Neural cell (in vitro differentiated cells): Measurements from ENCODE around the gene PRELP.

ENCODE experiments used
- CTCF ChIP-seq: fragments of 450-650 bp; IDR thresholded peaks from 2 replicates; pipeline ENCODE4 v1.5.1; 2014; ENCODE audit warnings: antibody characterized with exemption, mild to moderate bottlenecking, moderate library complexity; ENCODE audit not compliant: poor library complexity, severe bottlenecking
- EP300 ChIP-seq: fragments of 450-650 bp; conservative IDR thresholded peaks from 2 replicates; pipeline ENCODE4 v1.6.1; 2014; ENCODE audit warnings: antibody characterized with exemption, mild to moderate bottlenecking, moderate library complexity; ENCODE audit not compliant: poor library complexity, severe bottlenecking
- EZH2 ChIP-seq: fragments of 200-600, 300-800 bp; shearing (Covaris generic), sonication (generic); IDR thresholded peaks from 2 replicates; pipeline ENCODE4 v1.6.1; 2014; ENCODE audit warnings: antibody characterized with exemption, low read length, borderline replicate concordance, mild to moderate bottlenecking; ENCODE audit not compliant: insufficient read depth, poor library complexity, severe bottlenecking
- MXI1 ChIP-seq: fragments of 450-650 bp; conservative IDR thresholded peaks from 2 replicates; pipeline ENCODE4 v1.6.1; 2014; ENCODE audit warnings: antibody characterized with exemption, mild to moderate bottlenecking; ENCODE audit not compliant: poor library complexity, severe bottlenecking
- POLR2AphosphoS5 ChIP-seq: IDR thresholded peaks from 2 replicates; pipeline ENCODE4 v1.6.1; 2012
- RAD21 ChIP-seq: fragments of 450-650 bp; conservative IDR thresholded peaks from 2 replicates; pipeline ENCODE4 v1.6.1; 2014; ENCODE audit warnings: antibody characterized with exemption, mild to moderate bottlenecking, moderate library complexity
- SMC3 ChIP-seq: fragments of 450-650 bp; conservative IDR thresholded peaks from 2 replicates; pipeline ENCODE4 v1.6.1; 2014; ENCODE audit warnings: antibody characterized with exemption, mild to moderate bottlenecking, moderate library complexity; ENCODE audit not compliant: poor library complexity
- TAF1 ChIP-seq: IDR thresholded peaks from 2 replicates; pipeline ENCODE4 v1.6.1; 2012; ENCODE audit warnings: low read depth
- TF ChIP-seq, protein P1 (sequence below): IDR thresholded peaks from 2 replicates; pipeline ENCODE4 v1.6.1; 2012; ENCODE audit warnings: borderline replicate concordance

- TF ChIP-seq POLR2AphosphoS5: no peak
- no peak for TF ChIP-seq CTCF
- TF ChIP-seq EZH2: no peak
- TF ChIP-seq EP300: no peak
- TF ChIP-seq MXI1: no peak
- TF ChIP-seq, protein P1, sequence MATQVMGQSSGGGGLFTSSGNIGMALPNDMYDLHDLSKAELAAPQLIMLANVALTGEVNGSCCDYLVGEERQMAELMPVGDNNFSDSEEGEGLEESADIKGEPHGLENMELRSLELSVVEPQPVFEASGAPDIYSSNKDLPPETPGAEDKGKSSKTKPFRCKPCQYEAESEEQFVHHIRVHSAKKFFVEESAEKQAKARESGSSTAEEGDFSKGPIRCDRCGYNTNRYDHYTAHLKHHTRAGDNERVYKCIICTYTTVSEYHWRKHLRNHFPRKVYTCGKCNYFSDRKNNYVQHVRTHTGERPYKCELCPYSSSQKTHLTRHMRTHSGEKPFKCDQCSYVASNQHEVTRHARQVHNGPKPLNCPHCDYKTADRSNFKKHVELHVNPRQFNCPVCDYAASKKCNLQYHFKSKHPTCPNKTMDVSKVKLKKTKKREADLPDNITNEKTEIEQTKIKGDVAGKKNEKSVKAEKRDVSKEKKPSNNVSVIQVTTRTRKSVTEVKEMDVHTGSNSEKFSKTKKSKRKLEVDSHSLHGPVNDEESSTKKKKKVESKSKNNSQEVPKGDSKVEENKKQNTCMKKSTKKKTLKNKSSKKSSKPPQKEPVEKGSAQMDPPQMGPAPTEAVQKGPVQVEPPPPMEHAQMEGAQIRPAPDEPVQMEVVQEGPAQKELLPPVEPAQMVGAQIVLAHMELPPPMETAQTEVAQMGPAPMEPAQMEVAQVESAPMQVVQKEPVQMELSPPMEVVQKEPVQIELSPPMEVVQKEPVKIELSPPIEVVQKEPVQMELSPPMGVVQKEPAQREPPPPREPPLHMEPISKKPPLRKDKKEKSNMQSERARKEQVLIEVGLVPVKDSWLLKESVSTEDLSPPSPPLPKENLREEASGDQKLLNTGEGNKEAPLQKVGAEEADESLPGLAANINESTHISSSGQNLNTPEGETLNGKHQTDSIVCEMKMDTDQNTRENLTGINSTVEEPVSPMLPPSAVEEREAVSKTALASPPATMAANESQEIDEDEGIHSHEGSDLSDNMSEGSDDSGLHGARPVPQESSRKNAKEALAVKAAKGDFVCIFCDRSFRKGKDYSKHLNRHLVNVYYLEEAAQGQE: no peak
- no peak for TF ChIP-seq RAD21
- no peak for TF ChIP-seq TAF1
- no peak for TF ChIP-seq SMC3
These were observed 46.2 kb downstream of the PRELP start for GRCh38 chr1:203521812-203522211.
